Activated CD4-positive, alpha-beta T cell treated with anti-CD3 and anti-CD28 coated beads, Interleukin-2, amount 10 ng/mL, durations not matched to agents 24 days and 14 days (primary cell): ENCODE measurements around the gene KLHL17. TPM values are rescaled to one million over a fixed set of nuclear protein-coding genes. Genes with fewer than 3 reads are reported as not detected.
"Not testable (repeated sequence)": the region's sequence is repeated elsewhere in the genome, so short reads cannot be mapped to it uniquely, and the experiment has no call there.

Experiments
- DNase-seq: peaks from one replicate; pipeline ENCODE4 v3.0.0; 2022
- H3K27ac Mint-ChIP-seq: one replicate; pipeline ENCODE4 v1.8.0; 2022; ENCODE audit warnings: mild to moderate bottlenecking, mixed read lengths
- H3K27me3 Mint-ChIP-seq: one replicate; pipeline ENCODE4 v1.8.0; 2022; ENCODE audit warnings: mixed read lengths
- H3K36me3 Mint-ChIP-seq: one replicate; pipeline ENCODE4 v1.8.0; 2022; ENCODE audit warnings: low read depth, mild to moderate bottlenecking, mixed read lengths
- H3K4me1 Mint-ChIP-seq: one replicate; pipeline ENCODE4 v1.8.0; 2021; ENCODE audit warnings: mixed read lengths
- H3K4me3 Mint-ChIP-seq: one replicate; pipeline ENCODE4 v1.8.0; 2022; ENCODE audit warnings: mild to moderate bottlenecking, moderate library complexity, mixed read lengths
- H3K9me3 Mint-ChIP-seq: one replicate; pipeline ENCODE4 v1.8.0; 2021; ENCODE audit warnings: mixed read lengths
- intact Hi-C: fragments of 100-400 bp; cut with micrococcal nuclease; formaldehyde crosslinking; loops from one replicate; pipeline ENCODE4 v1.15.1; 2023
- total RNA-seq: library from RNA; stranded (reverse); gene quantifications from 2 replicates; pipeline ENCODE4 v1.2.3, GENCODE V29; 2022

The KLHL17 gene
- total RNA-seq, 1 donor from 2014 or later: 48.1 TPM

DNA sequence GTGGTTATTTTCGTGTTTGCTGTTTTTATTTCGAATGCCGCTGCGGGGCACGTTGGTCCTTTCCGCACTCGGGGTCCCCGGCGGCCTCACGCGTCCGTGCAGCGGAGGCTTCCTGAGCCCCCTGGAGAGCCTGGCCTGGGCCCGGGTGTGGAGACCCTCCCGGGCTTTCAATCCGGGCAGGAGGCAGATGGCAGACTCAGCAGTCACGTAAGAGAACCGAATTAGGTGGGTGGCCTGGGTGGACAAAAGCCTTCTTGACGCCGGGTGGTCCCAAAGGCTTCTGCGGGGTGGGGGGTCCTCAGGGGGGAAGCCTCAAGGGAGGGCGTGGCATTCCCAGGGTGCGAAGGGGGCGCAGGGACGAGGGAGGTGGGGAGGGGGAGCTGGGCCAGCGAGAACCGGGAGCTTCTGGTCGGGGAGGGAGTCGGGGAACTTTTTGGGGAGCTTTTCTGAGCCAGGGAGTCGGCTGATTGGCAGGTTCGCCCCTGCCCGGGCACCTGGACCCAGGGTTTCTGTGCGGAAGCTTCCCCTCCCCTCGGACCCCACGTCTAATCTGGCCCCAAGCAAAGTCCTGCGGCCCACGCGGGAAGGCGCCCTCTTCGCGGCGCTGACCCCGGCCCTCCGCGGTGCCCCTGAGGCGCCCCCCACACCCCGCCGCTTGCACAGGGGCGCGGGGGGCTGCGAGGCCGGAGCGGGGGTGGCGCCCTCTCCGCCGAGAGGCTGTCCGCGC, 40.8 kb downstream of the KLHL17 start:
- no peaks in the 10 kb centered on the region for H3K9me3 Mint-ChIP-seq
- DNase-seq: no peak
- H3K27me3 Mint-ChIP-seq: peaks cover 32% of the 10 kb centered on the region
- H3K27ac Mint-ChIP-seq: no peak overlapping the region
- intact Hi-C loops: loop anchor here (5.0 kb wide), 1 partner anchor 61 kb away; no protein-coding TSS in a partner anchor
- peaks cover 12% of the 10 kb centered on the region for H3K4me1 Mint-ChIP-seq
- peak overlapping the region; percentile 66 for H3K4me3 Mint-ChIP-seq
- H3K36me3 Mint-ChIP-seq: no peaks in the 10 kb centered on the region

- no peaks in the 10 kb centered on the region for H3K9me3 Mint-ChIP-seq
- H3K4me1 Mint-ChIP-seq: peaks cover 12% of the 10 kb centered on the region
- DNase-seq: no peak
Observed at GRCh38 chr1:1003618-1004419, 43.4 kb downstream of the KLHL17 start.

GRCh38 chr1:1004420-1004779, 44.0 kb downstream of the KLHL17 start:
- H3K9me3 Mint-ChIP-seq: no peaks in the 10 kb centered on the region
- H3K4me1 Mint-ChIP-seq: peaks cover 12% of the 10 kb centered on the region
- peaks cover 31% of the 10 kb centered on the region for H3K27me3 Mint-ChIP-seq
- DNase-seq: no peak
- no peaks in the 10 kb centered on the region for H3K36me3 Mint-ChIP-seq
- no peak overlapping the region for H3K27ac Mint-ChIP-seq
- intact Hi-C loops: loop anchor here (5.0 kb wide), 1 partner anchor 58 kb away; no protein-coding TSS in a partner anchor
- H3K4me3 Mint-ChIP-seq: peak overlapping the region; percentile 60

More at GRCh38 chr1:1003618-1004419, 43.4 kb downstream of the KLHL17 start:
- H3K36me3 Mint-ChIP-seq: no peaks in the 10 kb centered on the region
- H3K27me3 Mint-ChIP-seq: peaks cover 30% of the 10 kb centered on the region
- no peak overlapping the region for H3K27ac Mint-ChIP-seq
- no peak overlapping the region for H3K4me3 Mint-ChIP-seq
- intact Hi-C loops: loop anchor here (5.0 kb wide), 1 partner anchor 58 kb away; no protein-coding TSS in a partner anchor

- H3K9me3 Mint-ChIP-seq: no peaks in the 10 kb centered on the region
- H3K4me1 Mint-ChIP-seq: peaks cover 12% of the 10 kb centered on the region
- peak; percentile 76 for DNase-seq
- intact Hi-C loops: loop anchor here (5.0 kb wide), 1 partner anchor 57 kb away; no protein-coding TSS in a partner anchor
- H3K4me3 Mint-ChIP-seq: peak overlapping the region; percentile 60
- no peak overlapping the region for H3K27ac Mint-ChIP-seq
- H3K27me3 Mint-ChIP-seq: peaks cover 31% of the 10 kb centered on the region
- H3K36me3 Mint-ChIP-seq: no peaks in the 10 kb centered on the region
Observed at GRCh38 chr1:1004780-1005697, 44.7 kb downstream of the KLHL17 start.

- intact Hi-C loops: no loop called here
- H3K36me3 Mint-ChIP-seq: no peaks in the 10 kb centered on the region
- no peak for DNase-seq
- no peak overlapping the region for H3K4me3 Mint-ChIP-seq
- H3K27me3 Mint-ChIP-seq: peaks cover 29% of the 10 kb centered on the region
- H3K27ac Mint-ChIP-seq: no peak overlapping the region
- H3K9me3 Mint-ChIP-seq: no peaks in the 10 kb centered on the region
- H3K4me1 Mint-ChIP-seq: peaks cover 10% of the 10 kb centered on the region
Observed at GRCh38 chr1:1005774-1006304, 45.5 kb downstream of the KLHL17 start.

DNA sequence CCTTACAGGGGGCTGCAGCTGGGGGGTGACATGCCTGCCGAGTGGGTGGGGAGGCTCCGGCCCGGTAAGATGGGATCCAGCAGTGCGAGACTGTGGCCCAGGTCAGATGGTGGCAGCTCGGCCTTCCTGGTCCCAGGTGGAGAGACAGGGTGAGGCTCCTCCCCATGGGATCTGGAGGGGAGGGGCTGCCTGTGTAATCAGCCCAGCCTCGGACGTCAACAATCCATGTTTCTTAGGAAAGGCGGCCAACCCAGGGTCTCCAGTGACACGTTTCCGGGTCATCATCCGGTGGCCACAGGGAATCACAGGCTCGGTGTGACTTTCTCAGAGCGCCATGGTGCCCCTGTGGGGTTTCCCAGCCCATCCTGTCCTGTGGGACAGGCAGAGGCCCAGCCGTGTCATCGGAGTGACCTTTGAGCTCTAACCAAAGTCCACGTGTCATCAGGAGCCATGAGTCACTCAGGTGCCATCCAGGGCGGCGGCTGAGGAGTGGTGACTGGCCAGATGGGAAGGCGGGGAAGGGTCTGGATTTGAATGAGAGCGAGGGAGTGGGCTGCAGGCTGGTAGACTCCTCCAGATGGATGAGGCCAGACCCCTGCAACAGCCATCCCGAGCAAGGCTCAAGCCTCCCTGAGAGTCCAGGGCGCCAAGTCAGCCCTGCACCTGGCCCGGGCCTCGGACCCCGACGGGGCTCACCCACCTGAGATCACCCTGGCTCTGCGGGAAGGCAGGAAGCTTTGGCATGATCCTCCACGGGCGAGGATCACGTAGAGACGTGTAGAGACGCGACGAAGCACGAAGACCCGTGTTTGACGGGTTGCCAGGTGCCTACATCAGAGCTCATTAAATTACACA, 46.1 kb downstream of the KLHL17 start:
- Mint-ChIP-seq H3K4me3 (no peak overlapping the region), H3K36me3 (no peaks in the 10 kb centered on the region), H3K27me3 (peaks cover 29% of the 10 kb centered on the region), H3K4me1 (peaks cover 9% of the 10 kb centered on the region), H3K27ac (no peak overlapping the region), H3K9me3 (no peaks in the 10 kb centered on the region)
- intact Hi-C loops: no loop called here
- no peak for DNase-seq

- not testable (repeated sequence) for H3K9me3 Mint-ChIP-seq, H3K4me3 Mint-ChIP-seq, DNase-seq, H3K27ac Mint-ChIP-seq, H3K36me3 Mint-ChIP-seq
- Mint-ChIP-seq H3K27me3 (peaks cover 10% of the 10 kb centered on the region), H3K4me1 (peaks cover 22% of the 10 kb centered on the region)
- intact Hi-C loops: loop anchor here (10.0 kb wide), 1 partner anchor 205 kb away; the partner anchor contains the start of gene TNFRSF4
Observed at GRCh38 chr1:1010131-1010530, 49.7 kb downstream of the KLHL17 start.

DNA sequence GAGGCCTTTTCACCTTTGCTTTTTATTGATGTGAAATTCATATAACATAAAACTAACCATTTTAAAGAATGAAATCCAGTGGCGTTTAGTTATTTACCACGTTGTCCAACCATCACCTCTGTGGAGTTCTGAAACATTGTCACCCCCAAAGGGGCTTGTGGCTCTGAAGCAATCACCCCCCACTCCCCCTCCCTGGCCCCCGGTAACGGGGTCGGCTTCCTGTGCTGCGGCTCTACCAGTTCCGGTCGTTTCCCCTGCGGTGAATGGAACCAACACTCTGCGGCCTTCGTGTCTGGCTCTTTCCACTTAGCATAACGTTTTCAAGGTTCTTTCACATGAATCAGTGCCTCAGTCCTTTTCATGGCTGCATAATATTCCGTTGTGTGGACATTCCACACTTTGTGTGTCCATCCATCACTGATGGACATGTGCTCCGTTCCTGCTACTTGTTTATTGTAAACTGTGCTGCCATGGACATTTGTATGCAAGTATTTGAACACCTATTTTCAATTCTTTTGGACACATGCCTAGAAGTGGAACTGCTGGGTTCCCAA, 51.1 kb downstream of the KLHL17 start:
- peaks cover 21% of the 10 kb centered on the region for H3K4me1 Mint-ChIP-seq
- intact Hi-C loops: loop anchor here (10.0 kb wide), 1 partner anchor 203 kb away; the partner anchor contains the start of gene TNFRSF4

GRCh38 chr1:1012736-1013104, 52.3 kb downstream of the KLHL17 start:
- DNase-seq, H3K9me3 Mint-ChIP-seq, H3K27me3 Mint-ChIP-seq, H3K36me3 Mint-ChIP-seq: not testable (repeated sequence)
- Mint-ChIP-seq H3K4me3 (peak overlapping the region; percentile 86), H3K27ac (peak overlapping the region; percentile 97), H3K4me1 (peaks cover 28% of the 10 kb centered on the region)
- intact Hi-C loops: loop anchor here (10.0 kb wide), 1 partner anchor 202 kb away; the partner anchor contains the start of gene TNFRSF4

More for the DNA sequence above, 51.1 kb downstream of the KLHL17 start:
- Mint-ChIP-seq H3K27me3 (peaks cover 8% of the 10 kb centered on the region), H3K27ac (no peak overlapping the region), H3K9me3 (no peaks in the 10 kb centered on the region), H3K36me3 (peaks cover 3% of the 10 kb centered on the region), H3K4me3 (no peak overlapping the region)
- DNase-seq: no peak

DNA sequence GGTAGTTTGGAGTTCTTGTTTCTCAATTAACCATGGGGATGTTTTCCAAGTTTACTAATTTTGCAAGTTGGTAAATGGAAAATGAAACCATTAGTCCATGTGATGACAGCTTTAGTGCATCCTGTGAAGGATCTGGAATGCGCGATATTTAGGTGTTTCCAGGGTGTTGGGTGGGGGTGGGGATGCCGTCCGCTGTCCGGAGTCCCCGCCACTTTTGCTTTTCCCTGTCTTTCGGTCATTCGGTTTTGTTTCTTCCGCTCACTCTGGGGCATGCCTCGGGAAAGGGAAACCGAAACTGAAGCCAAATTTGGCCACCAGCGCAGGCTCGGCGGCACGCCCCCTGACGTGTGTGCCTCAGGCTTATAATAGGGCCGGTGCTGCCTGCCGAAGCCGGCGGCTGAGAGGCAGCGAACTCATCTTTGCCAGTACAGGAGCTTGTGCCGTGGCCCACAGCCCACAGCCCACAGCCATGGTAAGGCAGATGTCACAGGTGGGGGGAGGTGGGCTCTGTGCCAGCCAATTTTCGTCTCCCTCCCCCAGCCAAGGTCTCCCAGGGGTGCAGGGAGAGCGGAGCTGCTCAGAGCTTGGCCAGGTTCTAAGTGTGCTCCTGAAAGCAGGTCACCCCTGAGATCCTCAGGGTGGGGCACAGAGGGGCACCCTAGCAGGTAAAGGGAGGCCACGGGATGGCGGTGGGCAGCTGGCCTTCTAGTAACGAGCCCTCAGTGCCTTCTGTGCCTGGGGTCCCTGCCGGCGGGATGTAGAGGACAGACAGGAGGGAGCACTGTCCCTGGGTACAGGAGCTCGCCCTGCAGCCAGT, 52.9 kb downstream of the KLHL17 start, which contains the start of gene ISG15:
ISG15 (plus strand) TSS at position 393 of the 817 bp plus-strand sequence; CDS start at position 470, 77 bp downstream.
- Mint-ChIP-seq H3K4me1 (peaks cover 28% of the 10 kb centered on the region), H3K4me3 (peak within 1 kb of the TSS; percentile 86), H3K27ac (peak within 1 kb of the TSS; percentile 97), H3K9me3 (no peaks in the 10 kb centered on the region), H3K36me3 (peaks cover 6% of the 10 kb centered on the region), H3K27me3 (peaks cover 2% of the 10 kb centered on the region)
- peak; percentile 98 for DNase-seq
- intact Hi-C loops: loop anchor here (10.0 kb wide), 1 partner anchor 201 kb away; the partner anchor contains the start of gene TNFRSF4

DNA sequence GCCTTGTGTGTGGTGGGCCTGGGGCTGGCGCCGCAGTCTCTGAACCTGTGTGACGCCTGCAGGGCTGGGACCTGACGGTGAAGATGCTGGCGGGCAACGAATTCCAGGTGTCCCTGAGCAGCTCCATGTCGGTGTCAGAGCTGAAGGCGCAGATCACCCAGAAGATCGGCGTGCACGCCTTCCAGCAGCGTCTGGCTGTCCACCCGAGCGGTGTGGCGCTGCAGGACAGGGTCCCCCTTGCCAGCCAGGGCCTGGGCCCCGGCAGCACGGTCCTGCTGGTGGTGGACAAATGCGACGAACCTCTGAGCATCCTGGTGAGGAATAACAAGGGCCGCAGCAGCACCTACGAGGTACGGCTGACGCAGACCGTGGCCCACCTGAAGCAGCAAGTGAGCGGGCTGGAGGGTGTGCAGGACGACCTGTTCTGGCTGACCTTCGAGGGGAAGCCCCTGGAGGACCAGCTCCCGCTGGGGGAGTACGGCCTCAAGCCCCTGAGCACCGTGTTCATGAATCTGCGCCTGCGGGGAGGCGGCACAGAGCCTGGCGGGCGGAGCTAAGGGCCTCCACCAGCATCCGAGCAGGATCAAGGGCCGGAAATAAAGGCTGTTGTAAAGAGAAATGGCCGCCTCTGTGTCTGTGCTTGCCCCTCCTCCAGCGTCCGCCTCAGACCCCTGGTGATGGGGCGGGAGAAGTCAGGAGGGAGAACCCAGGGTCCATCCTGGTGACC, 53.7 kb downstream of the KLHL17 start:
- intact Hi-C loops: loop anchor here (10.0 kb wide), 1 partner anchor 201 kb away; the partner anchor contains the start of gene TNFRSF4

More for the DNA sequence above, 53.7 kb downstream of the KLHL17 start:
- Mint-ChIP-seq H3K4me1 (peaks cover 31% of the 10 kb centered on the region), H3K36me3 (peaks cover 6% of the 10 kb centered on the region), H3K27me3 (peaks cover under 1% of the 10 kb centered on the region), H3K27ac (peak overlapping the region; percentile 97), H3K4me3 (peak overlapping the region; percentile 86), H3K9me3 (no peaks in the 10 kb centered on the region)
- peak; percentile 76 for DNase-seq
